SJSA1 (cell line): ENCODE measurements around the gene TCTN1. TPM values are rescaled to one million over a fixed set of nuclear protein-coding genes. Genes with fewer than 3 reads are reported as not detected.
"Not testable (repeated sequence)": the region's sequence is repeated elsewhere in the genome, so short reads cannot be mapped to it uniquely, and the experiment has no call there.

Experiments
- DNase-seq, 2 experiments: peaks; one replicate each; pipeline ENCODE4 v3.0.0-alpha.2; 2015 to 2020; ENCODE audit warnings: low spot score in 2 of 2, low read depth in 1 of 2
- H3K27ac ChIP-seq: fragments of 250-450 bp; sonication (Bioruptor Pico); 2 replicates; pipeline ENCODE4 v1.5.1; 2020; ENCODE audit warnings: mild to moderate bottlenecking, moderate library complexity
- H3K27me3 ChIP-seq: fragments of 250-450 bp; sonication (Bioruptor Pico); replicated peaks from 2 replicates; pipeline ENCODE4 v1.5.1; 2020; ENCODE audit warnings: mild to moderate bottlenecking, moderate library complexity
- H3K36me3 ChIP-seq: fragments of 250-450 bp; sonication (Bioruptor Pico); 2 replicates; pipeline ENCODE4 v1.5.1; 2020; ENCODE audit warnings: mild to moderate bottlenecking
- H3K4me1 ChIP-seq: fragments of 250-450 bp; sonication (Bioruptor Pico); replicated peaks from 2 replicates; pipeline ENCODE4 v1.6.1; 2021; ENCODE audit warnings: mild to moderate bottlenecking
- H3K4me3 ChIP-seq: fragments of 250-450 bp; sonication (Bioruptor Pico); 2 replicates; pipeline ENCODE4 v1.5.1; 2020; ENCODE audit warnings: mild to moderate bottlenecking
- H3K9me3 ChIP-seq: fragments of 250-450 bp; sonication (Bioruptor Pico); replicated peaks from 2 replicates; pipeline ENCODE4 v1.5.1; 2020; ENCODE audit warnings: mild to moderate bottlenecking
- total RNA-seq: library from RNA; depleted of rRNA; stranded (reverse); fragments of >200 nt; shearing (Covaris generic); gene quantifications from 2 replicates; pipeline ENCODE4 v1.2.3, GENCODE V29; 2014

Gene TCTN1
- total RNA-seq, 1 experiment from 2014 or later = 23.3 TPM

GRCh38 chr12:110637869-110638441 lies 24.0 kb downstream of the TCTN1 start:
- Histone ChIP-seq H3K4me1 (peaks cover 17% of the 10 kb centered on the region), H3K27ac (no peak overlapping the region), H3K4me3 (no peak overlapping the region), H3K36me3 (no peaks in the 10 kb centered on the region), H3K9me3 (no peaks in the 10 kb centered on the region), H3K27me3 (no peaks in the 10 kb centered on the region)
- DNase-seq = no peak

- Histone ChIP-seq H3K9me3 (no peaks in the 10 kb centered on the region), H3K27ac (no peak overlapping the region), H3K4me1 (peaks cover 17% of the 10 kb centered on the region), H3K4me3 (no peak overlapping the region), H3K36me3 (no peaks in the 10 kb centered on the region), H3K27me3 (no peaks in the 10 kb centered on the region)
- no peak for DNase-seq
Measured at GRCh38 chr12:110638796-110639195, 24.9 kb downstream of the TCTN1 start.

- DNase-seq = peak in 1 of 2 experiments; percentile 45
- Histone ChIP-seq H3K9me3 (no peaks in the 10 kb centered on the region), H3K4me3 (no peak overlapping the region), H3K4me1 (peaks cover 17% of the 10 kb centered on the region), H3K36me3 (no peaks in the 10 kb centered on the region), H3K27ac (peak overlapping the region; percentile 33), H3K27me3 (no peaks in the 10 kb centered on the region)
Measured at GRCh38 chr12:110639336-110640141, 25.6 kb downstream of the TCTN1 start.

GRCh38 chr12:110640275-110641025 lies 26.5 kb downstream of the TCTN1 start:
- no peaks in the 10 kb centered on the region for H3K36me3 ChIP-seq
- no peaks in the 10 kb centered on the region for H3K9me3 ChIP-seq
- no peak for DNase-seq
- H3K27ac ChIP-seq = no peak overlapping the region
- peaks cover 17% of the 10 kb centered on the region for H3K4me1 ChIP-seq
- no peaks in the 10 kb centered on the region for H3K27me3 ChIP-seq
- H3K4me3 ChIP-seq = no peak overlapping the region

GRCh38 chr12:110641521-110641920 lies 27.6 kb downstream of the TCTN1 start:
- no peaks in the 10 kb centered on the region for H3K36me3 ChIP-seq
- H3K27ac ChIP-seq = no peak overlapping the region
- DNase-seq = no peak
- H3K9me3 ChIP-seq = no peaks in the 10 kb centered on the region
- H3K4me1 ChIP-seq = peaks cover 17% of the 10 kb centered on the region
- no peak overlapping the region for H3K4me3 ChIP-seq
- no peaks in the 10 kb centered on the region for H3K27me3 ChIP-seq

GRCh38 chr12:110647631-110648040 lies 33.7 kb downstream of the TCTN1 start:
- Histone ChIP-seq H3K27ac (no peak overlapping the region), H3K4me3 (no peak overlapping the region), H3K9me3 (no peaks in the 10 kb centered on the region), H3K27me3 (no peaks in the 10 kb centered on the region), H3K36me3 (no peaks in the 10 kb centered on the region), H3K4me1 (no peaks in the 10 kb centered on the region)
- no peak for DNase-seq

- no peaks in the 10 kb centered on the region for H3K9me3 ChIP-seq
- no peaks in the 10 kb centered on the region for H3K4me1 ChIP-seq
- H3K27me3 ChIP-seq = no peaks in the 10 kb centered on the region
- H3K27ac ChIP-seq = no peak overlapping the region
- no peak for DNase-seq
- no peaks in the 10 kb centered on the region for H3K36me3 ChIP-seq
- no peak overlapping the region for H3K4me3 ChIP-seq
Measured at GRCh38 chr12:110649341-110649847, 35.5 kb downstream of the TCTN1 start.

GRCh38 chr12:110654238-110654637 lies 40.3 kb downstream of the TCTN1 start:
- not testable (repeated sequence) for H3K9me3 ChIP-seq, DNase-seq, H3K36me3 ChIP-seq, H3K4me1 ChIP-seq, H3K27ac ChIP-seq, H3K27me3 ChIP-seq, H3K4me3 ChIP-seq

- no peak for DNase-seq
- Histone ChIP-seq H3K4me3 (no peak overlapping the region), H3K9me3 (no peaks in the 10 kb centered on the region), H3K4me1 (no peaks in the 10 kb centered on the region), H3K27ac (no peak overlapping the region), H3K36me3 (no peaks in the 10 kb centered on the region), H3K27me3 (no peaks in the 10 kb centered on the region)
Measured at GRCh38 chr12:110656071-110656655, 42.2 kb downstream of the TCTN1 start.

GRCh38 chr12:110657747-110658146 lies 43.8 kb downstream of the TCTN1 start:
- H3K9me3 ChIP-seq = no peaks in the 10 kb centered on the region

GRCh38 chr12:110658242-110658641 lies 44.3 kb downstream of the TCTN1 start:
- no peak overlapping the region for H3K27ac ChIP-seq
- no peaks in the 10 kb centered on the region for H3K36me3 ChIP-seq
- no peak for DNase-seq
- H3K4me3 ChIP-seq = no peak overlapping the region
- H3K27me3 ChIP-seq = no peaks in the 10 kb centered on the region
- no peaks in the 10 kb centered on the region for H3K9me3 ChIP-seq
- no peaks in the 10 kb centered on the region for H3K4me1 ChIP-seq

More at GRCh38 chr12:110657747-110658146, 43.8 kb downstream of the TCTN1 start:
- Histone ChIP-seq H3K36me3 (no peaks in the 10 kb centered on the region), H3K27ac (no peak overlapping the region), H3K4me1 (no peaks in the 10 kb centered on the region), H3K4me3 (no peak overlapping the region), H3K27me3 (no peaks in the 10 kb centered on the region)
- no peak for DNase-seq

GRCh38 chr12:110658878-110659277 lies 44.9 kb downstream of the TCTN1 start:
- no peak for DNase-seq
- Histone ChIP-seq H3K27ac (no peak overlapping the region), H3K4me3 (no peak overlapping the region), H3K4me1 (no peaks in the 10 kb centered on the region), H3K9me3 (no peaks in the 10 kb centered on the region), H3K27me3 (0 out of 2 replicates have a peak, but pooled peaks cover 3% of the 10 kb centered on the region), H3K36me3 (no peaks in the 10 kb centered on the region)

GRCh38 chr12:110661337-110661972 lies 47.5 kb downstream of the TCTN1 start:
- no peaks in the 10 kb centered on the region for H3K9me3 ChIP-seq
- H3K27ac ChIP-seq = no peak overlapping the region
- H3K4me3 ChIP-seq = no peak overlapping the region
- no peak for DNase-seq
- H3K4me1 ChIP-seq = no peaks in the 10 kb centered on the region
- no peaks in the 10 kb centered on the region for H3K36me3 ChIP-seq
- 0 out of 2 replicates have a peak, but pooled peaks cover 3% of the 10 kb centered on the region for H3K27me3 ChIP-seq
